Trophoblast cell (in vitro differentiated cells and primary cell): Measurements from ENCODE around the gene MRC2.

Source experiments
- DNase-seq, 2 donors: peaks; one replicate each; pipeline ENCODE4 v3.0.0-alpha.2; 2016
- H2AFZ ChIP-seq: 2 replicates; pipeline ENCODE4 v1.6.1; 2013; ENCODE audit warnings: low read length, moderate library complexity, mild to moderate bottlenecking; ENCODE audit not compliant: insufficient read depth, poor library complexity
- H2AK5ac ChIP-seq: 2 replicates; pipeline ENCODE4 v1.6.1; 2013; ENCODE audit warnings: mild to moderate bottlenecking, low read length
- H2BK120ac ChIP-seq: 2 replicates; pipeline ENCODE4 v1.6.1; 2013; ENCODE audit warnings: low read length, mild to moderate bottlenecking, moderate library complexity; ENCODE audit not compliant: insufficient read depth, poor library complexity
- H2BK12ac ChIP-seq: 2 replicates; pipeline ENCODE4 v1.6.1; 2013; ENCODE audit warnings: mild to moderate bottlenecking, low read length, moderate library complexity
- H2BK5ac ChIP-seq: 2 replicates; pipeline ENCODE4 v1.6.1; 2013; ENCODE audit warnings: low read length, low read depth, moderate library complexity, mild to moderate bottlenecking; ENCODE audit not compliant: poor library complexity
- H3K14ac ChIP-seq: 2 replicates; pipeline ENCODE4 v1.6.1; 2013; ENCODE audit warnings: mild to moderate bottlenecking, low read length
- H3K18ac ChIP-seq: 2 replicates; pipeline ENCODE4 v1.6.1; 2013; ENCODE audit warnings: mild to moderate bottlenecking, low read length
- H3K23ac ChIP-seq: 2 replicates; pipeline ENCODE4 v1.6.1; 2013; ENCODE audit warnings: low read length
- H3K27ac ChIP-seq: 2 replicates; pipeline ENCODE4 v1.5.1; 2013; ENCODE audit warnings: low read depth, mild to moderate bottlenecking, inconsistent platforms, low read length, moderate library complexity
- H3K27me3 ChIP-seq: 2 replicates; pipeline ENCODE4 v1.6.1; 2013; ENCODE audit warnings: inconsistent platforms, mild to moderate bottlenecking, low read length, moderate library complexity; ENCODE audit not compliant: insufficient read depth
- H3K36me3 ChIP-seq, 2 experiments: 1 replicate in 1 of 2; 2 replicates in 1 of 2; pipeline ENCODE4 v1.6.1; 2013; ENCODE audit warnings: low read length in 2 of 2, mild to moderate bottlenecking in 2 of 2, moderate library complexity in 1 of 2; ENCODE audit not compliant: insufficient read depth in 2 of 2, control insufficient read depth in 1 of 2
- H3K4ac ChIP-seq: 2 replicates; pipeline ENCODE4 v1.6.1; 2013; ENCODE audit warnings: low read depth, mild to moderate bottlenecking, low read length, moderate library complexity
- H3K4me1 ChIP-seq, 2 experiments: 1 replicate in 1 of 2; 2 replicates in 1 of 2; pipeline ENCODE4 v1.6.1; 2013; ENCODE audit warnings: low read length in 2 of 2, mild to moderate bottlenecking in 2 of 2, moderate library complexity in 1 of 2; ENCODE audit not compliant: insufficient read depth in 2 of 2, control insufficient read depth in 1 of 2
- H3K4me2 ChIP-seq: 2 replicates; pipeline ENCODE4 v1.6.1; 2013; ENCODE audit warnings: inconsistent platforms, mild to moderate bottlenecking, low read length, moderate library complexity
- H3K4me3 ChIP-seq: 2 replicates; pipeline ENCODE4 v1.5.1; 2013; ENCODE audit warnings: mild to moderate bottlenecking, low read depth, low read length, inconsistent platforms
- H3K79me1 ChIP-seq: one replicate; pipeline ENCODE4 v1.6.1; 2013; ENCODE audit warnings: low read length
- H3K79me2 ChIP-seq: 2 replicates; pipeline ENCODE4 v1.6.1; 2013; ENCODE audit warnings: low read length, mild to moderate bottlenecking; ENCODE audit not compliant: control insufficient read depth, insufficient read depth, poor library complexity
- H3K9ac ChIP-seq: 2 replicates; pipeline ENCODE4 v1.6.1; 2013; ENCODE audit warnings: mild to moderate bottlenecking, low read length
- H3K9me3 ChIP-seq: 2 replicates; pipeline ENCODE4 v1.6.1; 2013; ENCODE audit warnings: low read depth, mild to moderate bottlenecking, control low read depth, inconsistent platforms, low read length; ENCODE audit not compliant: insufficient read depth
- H4K12ac ChIP-seq: 2 replicates; pipeline ENCODE4 v1.6.1; 2013; ENCODE audit warnings: low read depth, mild to moderate bottlenecking, low read length, moderate library complexity
- H4K8ac ChIP-seq: 2 replicates; pipeline ENCODE4 v1.6.1; 2013; ENCODE audit warnings: low read depth, mild to moderate bottlenecking, low read length, moderate library complexity
- H4K91ac ChIP-seq: one replicate; pipeline ENCODE4 v1.6.1; 2013; ENCODE audit warnings: low read depth, mild to moderate bottlenecking, low read length, moderate library complexity
- WGBS: extraction: QIAGEN DNeasy Blood & Tissue Kit; methylation state at CpG from one replicate; pipeline ENCODE4 v1.1.7; 2013; ENCODE audit warnings: missing lambda C conversion rate; ENCODE audit not compliant: insufficient read length, insufficient coverage; ENCODE audit errors: extremely low coverage; 5-methylcytosine and 5-hydroxymethylcytosine counted together

Gene MRC2

GRCh38 chr17:62621223-62621622 is 6.2 kb upstream of the MRC2 start:
- Histone ChIP-seq H3K27ac (no peak overlapping the region), H2AK5ac (no peak overlapping the region), H2AFZ (no peak overlapping the region), H3K9ac (no peak overlapping the region), H2BK12ac (no peak overlapping the region), H2BK120ac (no peak overlapping the region), H3K4me2 (no peak overlapping the region), H3K9me3 (no peaks in the 10 kb centered on the region), H3K4me3 (no peak overlapping the region), H4K12ac (no peak overlapping the region), H3K36me3 (peaks cover 2 to 13% of the 10 kb centered on the region in 2 experiments), H3K79me2 (no peaks in the 10 kb centered on the region), H3K4ac (no peak overlapping the region), H3K14ac (no peak overlapping the region), H4K91ac (no peak overlapping the region), H3K79me1 (peaks cover 2% of the 10 kb centered on the region), H3K18ac (no peak overlapping the region), H3K27me3 (no peaks in the 10 kb centered on the region), H4K8ac (no peak overlapping the region), H3K4me1 (peaks cover 11 to 17% of the 10 kb centered on the region in 2 experiments), H2BK5ac (no peak overlapping the region), H3K23ac (no peak overlapping the region)
- WGBS = no CpG with 5 or more reads among the region's 11 CpGs
- no peak for DNase-seq

- Histone ChIP-seq H3K4me3 (no peak overlapping the region), H2AK5ac (no peak overlapping the region), H2BK12ac (no peak overlapping the region), H2BK120ac (no peak overlapping the region), H2BK5ac (no peak overlapping the region), H3K79me1 (peaks cover 24% of the 10 kb centered on the region), H3K14ac (no peak overlapping the region), H3K4me1 (peaks cover 12 to 15% of the 10 kb centered on the region in 2 experiments), H3K4ac (no peak overlapping the region), H3K9me3 (no peaks in the 10 kb centered on the region), H3K27me3 (no peaks in the 10 kb centered on the region), H2AFZ (no peak overlapping the region), H3K9ac (no peak overlapping the region), H4K12ac (no peak overlapping the region), H3K79me2 (peaks cover 11% of the 10 kb centered on the region), H3K23ac (no peak overlapping the region), H4K8ac (no peak overlapping the region), H3K36me3 (peaks cover 2 to 3% of the 10 kb centered on the region in 2 experiments), H3K18ac (no peak overlapping the region), H3K27ac (no peak overlapping the region), H4K91ac (no peak overlapping the region), H3K4me2 (no peak overlapping the region)
- DNase-seq = no peak
- no CpG with 5 or more reads among the region's 19 CpGs for WGBS
Measured at GRCh38 chr17:62625184-62625869, 2.1 kb upstream of the MRC2 start.

DNA sequence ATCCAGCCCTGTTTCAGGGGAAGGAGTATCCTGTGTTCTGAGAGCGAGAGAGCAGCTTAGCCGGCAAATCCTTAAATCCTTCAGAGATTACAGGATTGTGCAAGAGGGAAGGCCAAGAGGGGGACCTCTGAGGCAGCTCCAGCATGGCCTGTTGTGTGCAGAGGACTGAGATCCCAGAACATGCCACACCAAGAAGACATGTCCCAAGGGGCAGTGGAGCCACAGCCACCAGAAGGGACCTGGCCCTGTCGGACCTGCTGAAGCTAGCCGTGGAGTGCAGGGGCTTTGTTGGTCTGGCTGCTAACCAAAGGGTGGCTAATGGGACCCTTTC is 1.6 kb upstream of the MRC2 start:
- Histone ChIP-seq H2AK5ac (no peak overlapping the region), H3K14ac (no peak overlapping the region), H3K4ac (no peak overlapping the region), H3K36me3 (peaks cover 3 to 6% of the 10 kb centered on the region in 2 experiments), H3K27me3 (no peaks in the 10 kb centered on the region), H4K8ac (no peak overlapping the region), H3K4me3 (no peak overlapping the region), H3K4me2 (no peak overlapping the region), H3K23ac (no peak overlapping the region), H4K12ac (no peak overlapping the region), H2BK12ac (no peak overlapping the region), H2BK120ac (no peak overlapping the region), H3K4me1 (peaks cover 16 to 19% of the 10 kb centered on the region in 2 experiments), H3K27ac (no peak overlapping the region), H2AFZ (no peak overlapping the region), H3K9ac (no peak overlapping the region), H3K9me3 (no peaks in the 10 kb centered on the region), H3K18ac (no peak overlapping the region), H3K79me2 (peaks cover 11% of the 10 kb centered on the region), H2BK5ac (no peak overlapping the region), H3K79me1 (peaks cover 24% of the 10 kb centered on the region), H4K91ac (peak overlapping the region; percentile 23)
- DNase-seq = no peak
- no CpG with 5 or more reads among the region's 4 CpGs for WGBS

- WGBS = no CpG with 5 or more reads among the region's 21 CpGs
- Histone ChIP-seq H3K27ac (peak overlapping the region; percentile 90), H2BK120ac (peak overlapping the region; percentile 2), H3K4me2 (peak overlapping the region; percentile 88), H3K23ac (no peak overlapping the region), H3K4me3 (peak overlapping the region; percentile 86), H3K18ac (no peak overlapping the region), H2BK12ac (no peak overlapping the region), H3K14ac (peak overlapping the region; percentile 3), H3K79me2 (peaks cover 11% of the 10 kb centered on the region), H2AFZ (no peak overlapping the region), H4K91ac (peak overlapping the region; percentile 88), H4K12ac (peak overlapping the region; percentile 22), H3K9me3 (no peaks in the 10 kb centered on the region), H2BK5ac (peak overlapping the region; percentile 54), H2AK5ac (no peak overlapping the region), H3K4ac (no peak overlapping the region), H4K8ac (peak overlapping the region; percentile 19), H3K36me3 (peaks cover 11 to 14% of the 10 kb centered on the region in 2 experiments), H3K9ac (no peak overlapping the region), H3K79me1 (peaks cover 24% of the 10 kb centered on the region), H3K27me3 (no peaks in the 10 kb centered on the region), H3K4me1 (peaks cover 19 to 23% of the 10 kb centered on the region in 2 experiments)
- peak; percentile 35 to 73 for DNase-seq
Measured at GRCh38 chr17:62626719-62627218, 701 bp upstream of the MRC2 start.
